Panc1 (cell line): ENCODE data around the gene KIAA0232. TPM values are rescaled to one million over a fixed set of nuclear protein-coding genes. Genes with fewer than 3 reads are reported as not detected.
A peak's percentile ranks its signal among the peaks of the same experiment; 100 is the strongest.

ENCODE experiments used
- ATAC-seq: fragments of 200-7000 bp; cut with Tn5 transposase; 2 replicates; pipeline ENCODE4 v1.9.1; 2020; ENCODE audit warnings: mild to moderate bottlenecking, moderate library complexity
- BruUV-seq: library from RNA; stranded (reverse); fragments of 400-500 nt; replicated peaks from 2 replicates; lab custom pipeline; 2021; lab: Mats Ljungman, UMichigan
- CTCF ChIA-PET: fragments of 300-600 bp; sonication (Branson Sonifier 250); formaldehyde crosslinking; loops from one replicate; lab custom pipeline; 2022; ENCODE audit warnings: antibody characterized with exemption; lab: Charles Lee
- POLR2A ChIA-PET: fragments of 300-600 bp; sonication (Branson Sonifier 250); formaldehyde crosslinking; loops from one replicate; lab custom pipeline; 2022; ENCODE audit warnings: antibody characterized with exemption; lab: Charles Lee
- DNase-seq: peaks from one replicate; pipeline ENCODE4 v3.0.0-alpha.2; 2010; ENCODE audit warnings: low read depth, low spot score
- H3K27ac ChIP-seq: 2 replicates; pipeline ENCODE4 v1.5.1; 2011; ENCODE audit warnings: mild to moderate bottlenecking, low read length, inconsistent platforms
- H3K27me3 ChIP-seq: fragments of 200-500 bp; sonication (Bioruptor generic); 2 replicates; pipeline ENCODE4 v1.6.0; 2014; ENCODE audit warnings: low read length, inconsistent platforms; ENCODE audit not compliant: control insufficient read depth, insufficient read depth
- H3K36me3 ChIP-seq: fragments of 200-500 bp; sonication (Bioruptor generic); 2 replicates; pipeline ENCODE4 v1.5.1; 2014; ENCODE audit warnings: inconsistent platforms, mild to moderate bottlenecking, low read length, moderate library complexity; ENCODE audit not compliant: control insufficient read depth, insufficient read depth
- H3K4me1 ChIP-seq: 2 replicates; pipeline ENCODE4 v1.5.1; 2011; ENCODE audit warnings: inconsistent platforms, mild to moderate bottlenecking, low read length, moderate library complexity; ENCODE audit not compliant: control insufficient read depth, insufficient read depth
- H3K4me3 ChIP-seq, 2 experiments: 2 replicates each; pipeline ENCODE4 v1.5.1; 2011 to 2012; ENCODE audit warnings: low read depth in 2 of 2, low read length in 2 of 2, mild to moderate bottlenecking in 2 of 2, inconsistent platforms in 1 of 2, moderate library complexity in 1 of 2
- H3K9me3 ChIP-seq: fragments of 200-500 bp; sonication (Bioruptor generic); 2 replicates; pipeline ENCODE4 v1.5.1; 2014; ENCODE audit warnings: low read depth, mild to moderate bottlenecking, inconsistent platforms, low read length, moderate library complexity; ENCODE audit not compliant: control insufficient read depth, insufficient read depth
- POLR2AphosphoS5 ChIP-seq: IDR thresholded peaks from 2 replicates; pipeline ENCODE4 v1.6.1; 2012; ENCODE audit warnings: mild to moderate bottlenecking, low read depth, low read length, moderate library complexity
- SIN3A ChIP-seq: IDR thresholded peaks from 2 replicates; pipeline ENCODE4 v1.6.1; 2012; ENCODE audit warnings: low read depth, mild to moderate bottlenecking, low read length, moderate library complexity, borderline replicate concordance; ENCODE audit not compliant: insufficient read depth
- TCF7L2 ChIP-seq: IDR thresholded peaks from 2 replicates; pipeline ENCODE4 v1.6.1; 2011; ENCODE audit warnings: mild to moderate bottlenecking, low read depth, low read length, inconsistent platforms
- in situ Hi-C: cut with HindIII; loops from 2 replicates; pipeline ENCODE4 v1.10.0; 2016; ENCODE audit warnings: low sequenced_read_pairs, low pct_unique_long_range_greater_than_20kb
- intact Hi-C: fragments of 100-400 bp; cut with micrococcal nuclease; formaldehyde crosslinking; loops from one replicate; pipeline ENCODE4 v1.10.0; 2022; ENCODE audit not compliant: unreplicated experiment
- total RNA-seq: library from RNA; stranded (reverse); gene quantifications from one replicate; pipeline ENCODE4 v1.2.1, GENCODE V29; 2021; ENCODE audit not compliant: unreplicated experiment
- TF ChIP-seq, protein P1 (sequence below), 2 experiments: IDR thresholded peaks; 2 replicates each; pipeline ENCODE4 v1.6.1; 2011 to 2012; ENCODE audit warnings: low read depth in 2 of 2, control low read depth in 1 of 2, low read length in 1 of 2, mild to moderate bottlenecking in 1 of 2, moderate library complexity in 1 of 2; ENCODE audit not compliant: insufficient read depth in 1 of 2
- TF ChIP-seq, protein P2 (sequence below): fragments of 450-650 bp; IDR thresholded peaks from 2 replicates; pipeline ENCODE4 v1.5.1; 2017; ENCODE audit warnings: mild to moderate bottlenecking

KIAA0232 gene
- total RNA-seq, 1 experiment from 2014 or later: 20.2 TPM

GRCh38 chr4:6916069-6916586 is 133.6 kb downstream of the KIAA0232 start:
- H3K27me3 ChIP-seq: no peaks in the 10 kb centered on the region
- no peak for DNase-seq
- BruUV-seq: no TSS peak
- peak overlapping the region in 1 of 2 experiments; percentile 33; a peak in 2 of 4 replicates for H3K4me3 ChIP-seq
- intact Hi-C loops: no loop called here
- TF ChIP-seq, protein P1, sequence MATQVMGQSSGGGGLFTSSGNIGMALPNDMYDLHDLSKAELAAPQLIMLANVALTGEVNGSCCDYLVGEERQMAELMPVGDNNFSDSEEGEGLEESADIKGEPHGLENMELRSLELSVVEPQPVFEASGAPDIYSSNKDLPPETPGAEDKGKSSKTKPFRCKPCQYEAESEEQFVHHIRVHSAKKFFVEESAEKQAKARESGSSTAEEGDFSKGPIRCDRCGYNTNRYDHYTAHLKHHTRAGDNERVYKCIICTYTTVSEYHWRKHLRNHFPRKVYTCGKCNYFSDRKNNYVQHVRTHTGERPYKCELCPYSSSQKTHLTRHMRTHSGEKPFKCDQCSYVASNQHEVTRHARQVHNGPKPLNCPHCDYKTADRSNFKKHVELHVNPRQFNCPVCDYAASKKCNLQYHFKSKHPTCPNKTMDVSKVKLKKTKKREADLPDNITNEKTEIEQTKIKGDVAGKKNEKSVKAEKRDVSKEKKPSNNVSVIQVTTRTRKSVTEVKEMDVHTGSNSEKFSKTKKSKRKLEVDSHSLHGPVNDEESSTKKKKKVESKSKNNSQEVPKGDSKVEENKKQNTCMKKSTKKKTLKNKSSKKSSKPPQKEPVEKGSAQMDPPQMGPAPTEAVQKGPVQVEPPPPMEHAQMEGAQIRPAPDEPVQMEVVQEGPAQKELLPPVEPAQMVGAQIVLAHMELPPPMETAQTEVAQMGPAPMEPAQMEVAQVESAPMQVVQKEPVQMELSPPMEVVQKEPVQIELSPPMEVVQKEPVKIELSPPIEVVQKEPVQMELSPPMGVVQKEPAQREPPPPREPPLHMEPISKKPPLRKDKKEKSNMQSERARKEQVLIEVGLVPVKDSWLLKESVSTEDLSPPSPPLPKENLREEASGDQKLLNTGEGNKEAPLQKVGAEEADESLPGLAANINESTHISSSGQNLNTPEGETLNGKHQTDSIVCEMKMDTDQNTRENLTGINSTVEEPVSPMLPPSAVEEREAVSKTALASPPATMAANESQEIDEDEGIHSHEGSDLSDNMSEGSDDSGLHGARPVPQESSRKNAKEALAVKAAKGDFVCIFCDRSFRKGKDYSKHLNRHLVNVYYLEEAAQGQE (IDR thresholded peaks at IDR 0.05; ENCODE audit: insufficient read depth in 1 of 2, low read depth in 2 of 2, low read length in 1 of 2): no peak
- TF ChIP-seq POLR2AphosphoS5: no peak
- TF ChIP-seq SIN3A: no peak
- TF ChIP-seq TCF7L2: no peak
- TF ChIP-seq, protein P2, sequence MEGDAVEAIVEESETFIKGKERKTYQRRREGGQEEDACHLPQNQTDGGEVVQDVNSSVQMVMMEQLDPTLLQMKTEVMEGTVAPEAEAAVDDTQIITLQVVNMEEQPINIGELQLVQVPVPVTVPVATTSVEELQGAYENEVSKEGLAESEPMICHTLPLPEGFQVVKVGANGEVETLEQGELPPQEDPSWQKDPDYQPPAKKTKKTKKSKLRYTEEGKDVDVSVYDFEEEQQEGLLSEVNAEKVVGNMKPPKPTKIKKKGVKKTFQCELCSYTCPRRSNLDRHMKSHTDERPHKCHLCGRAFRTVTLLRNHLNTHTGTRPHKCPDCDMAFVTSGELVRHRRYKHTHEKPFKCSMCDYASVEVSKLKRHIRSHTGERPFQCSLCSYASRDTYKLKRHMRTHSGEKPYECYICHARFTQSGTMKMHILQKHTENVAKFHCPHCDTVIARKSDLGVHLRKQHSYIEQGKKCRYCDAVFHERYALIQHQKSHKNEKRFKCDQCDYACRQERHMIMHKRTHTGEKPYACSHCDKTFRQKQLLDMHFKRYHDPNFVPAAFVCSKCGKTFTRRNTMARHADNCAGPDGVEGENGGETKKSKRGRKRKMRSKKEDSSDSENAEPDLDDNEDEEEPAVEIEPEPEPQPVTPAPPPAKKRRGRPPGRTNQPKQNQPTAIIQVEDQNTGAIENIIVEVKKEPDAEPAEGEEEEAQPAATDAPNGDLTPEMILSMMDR: no peak
- H3K9me3 ChIP-seq: no peaks in the 10 kb centered on the region
- ATAC-seq: no peak
- H3K4me1 ChIP-seq: peaks cover 47% of the 10 kb centered on the region
- H3K36me3 ChIP-seq: no peaks in the 10 kb centered on the region
- peak overlapping the region; percentile 89 for H3K27ac ChIP-seq
- in situ Hi-C loops: no loop called here
- POLR2A ChIA-PET: interaction anchor here (0.6 kb wide), 1 partner anchor 261 kb away, joined by 3 read pairs; no protein-coding TSS in a partner anchor
- CTCF ChIA-PET: interaction anchor here (0.9 kb wide), 1 partner anchor 197 kb away, joined by 3 read pairs; no protein-coding TSS in a partner anchor

DNA sequence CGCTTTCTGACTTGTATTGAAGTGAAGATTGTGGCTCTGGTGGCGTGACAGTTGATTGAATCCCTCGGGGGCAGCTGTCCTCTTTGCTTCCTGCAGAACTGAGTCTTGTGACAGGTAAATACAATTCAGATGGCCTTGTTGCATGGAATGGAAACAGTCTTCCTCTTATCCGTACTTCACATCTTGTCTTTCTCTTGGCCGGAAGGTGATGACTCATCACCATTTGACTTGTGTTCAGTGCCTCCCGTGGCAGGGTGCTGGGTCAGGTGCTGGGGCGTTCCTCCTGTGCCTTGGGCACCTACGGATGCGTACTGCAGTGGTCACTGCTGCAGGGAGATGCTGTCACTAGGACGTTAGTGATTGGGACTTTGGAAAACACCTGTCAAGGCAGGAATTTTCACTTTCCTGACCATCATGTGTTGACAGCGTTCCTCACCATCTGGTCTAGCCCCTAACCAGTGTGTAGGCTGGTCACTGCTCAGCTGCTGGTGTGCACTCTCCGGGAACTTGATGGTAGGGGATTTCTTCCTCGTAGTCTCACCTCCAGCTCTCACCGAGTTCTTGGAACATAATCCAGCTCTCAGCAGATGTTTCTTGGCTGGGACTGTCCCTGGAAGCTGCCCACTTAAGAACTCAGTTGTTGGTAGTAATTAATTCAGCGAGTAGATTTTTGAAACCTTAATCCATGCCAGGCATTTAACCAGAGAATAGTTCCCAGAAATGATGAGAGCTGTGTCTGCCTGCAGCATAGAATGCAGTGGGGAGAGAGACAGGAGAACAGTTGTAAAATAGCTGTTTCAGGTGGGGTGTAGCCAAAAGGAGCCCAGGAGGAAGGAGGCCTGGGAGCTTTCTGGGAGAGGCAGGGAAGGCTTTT is 134.3 kb downstream of the KIAA0232 start:
- intact Hi-C loops: no loop called here

More for the DNA sequence above, 134.3 kb downstream of the KIAA0232 start:
- ATAC-seq (peak; percentile 75), DNase-seq (peak; percentile 58)
- TF ChIP-seq TCF7L2: no peak
- TF ChIP-seq, protein P1 (IDR thresholded peaks at IDR 0.05; ENCODE audit: insufficient read depth in 1 of 2, low read depth in 2 of 2, low read length in 1 of 2): no peak
- ChIA-PET CTCF (interaction anchor here (0.7 to 0.9 kb wide), 2 partner anchors 198 to 216 kb away, joined by 3 to 5 read pairs; no protein-coding TSS in a partner anchor), POLR2A (interaction anchor here (0.6 kb wide), 1 partner anchor 260 kb away, joined by 3 read pairs; no protein-coding TSS in a partner anchor)
- peak overlapping the region in 1 of 2 experiments; percentile 33; a peak in 2 of 4 replicates for H3K4me3 ChIP-seq
- no TSS peak for BruUV-seq
- H3K9me3 ChIP-seq: no peaks in the 10 kb centered on the region
- H3K27ac ChIP-seq: peak overlapping the region; percentile 89
- peaks cover 44% of the 10 kb centered on the region for H3K4me1 ChIP-seq
- H3K36me3 ChIP-seq: no peaks in the 10 kb centered on the region
- in situ Hi-C loops: no loop called here
- H3K27me3 ChIP-seq: no peaks in the 10 kb centered on the region
